Prostate gland (tissue), 2 donors: Measurements from ENCODE around the gene CAMTA2.

ENCODE experiments used
- POLR2A ChIP-seq: fragments of 450-650 bp; IDR thresholded peaks from one replicate; pipeline ENCODE4 v1.6.1; 2016; ENCODE audit warnings: antibody characterized with exemption, mild to moderate bottlenecking
- TF ChIP-seq, protein P1 (sequence below), 4 experiments: fragments of 200-600 bp in 2 of 4; fragments of 450-650 bp in 2 of 4; sonication (generic) in 2 of 4; IDR thresholded peaks; 1 replicate in 3 of 4; 2 replicates in 1 of 4; pipeline ENCODE4 v1.5.1; 2016 to 2019; ENCODE audit warnings: antibody characterized with exemption in 4 of 4, mild to moderate bottlenecking in 2 of 4, moderate library complexity in 2 of 4

DNA sequence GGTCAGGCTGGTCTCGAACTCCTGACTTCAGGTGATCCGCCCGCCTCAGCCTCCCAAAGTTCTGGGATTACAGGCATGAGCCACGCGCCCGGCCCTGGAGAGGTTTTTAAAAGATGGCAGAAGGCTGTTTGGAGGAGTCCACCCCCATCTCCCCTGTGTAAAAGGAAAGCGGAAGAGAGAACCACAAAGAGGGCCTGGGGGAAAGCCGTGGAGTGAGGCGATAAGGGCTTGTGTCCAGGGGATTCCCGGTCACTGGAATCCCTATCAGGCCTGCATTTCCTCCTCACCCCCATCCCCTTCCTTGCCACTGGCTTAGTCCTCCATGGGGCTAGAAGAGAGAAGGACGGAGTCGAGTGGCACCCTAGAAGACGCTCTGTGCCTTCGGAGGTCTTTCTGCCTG is 55.5 kb downstream of the CAMTA2 start, which contains the start of gene GP1BA:
- TF ChIP-seq, protein P1, sequence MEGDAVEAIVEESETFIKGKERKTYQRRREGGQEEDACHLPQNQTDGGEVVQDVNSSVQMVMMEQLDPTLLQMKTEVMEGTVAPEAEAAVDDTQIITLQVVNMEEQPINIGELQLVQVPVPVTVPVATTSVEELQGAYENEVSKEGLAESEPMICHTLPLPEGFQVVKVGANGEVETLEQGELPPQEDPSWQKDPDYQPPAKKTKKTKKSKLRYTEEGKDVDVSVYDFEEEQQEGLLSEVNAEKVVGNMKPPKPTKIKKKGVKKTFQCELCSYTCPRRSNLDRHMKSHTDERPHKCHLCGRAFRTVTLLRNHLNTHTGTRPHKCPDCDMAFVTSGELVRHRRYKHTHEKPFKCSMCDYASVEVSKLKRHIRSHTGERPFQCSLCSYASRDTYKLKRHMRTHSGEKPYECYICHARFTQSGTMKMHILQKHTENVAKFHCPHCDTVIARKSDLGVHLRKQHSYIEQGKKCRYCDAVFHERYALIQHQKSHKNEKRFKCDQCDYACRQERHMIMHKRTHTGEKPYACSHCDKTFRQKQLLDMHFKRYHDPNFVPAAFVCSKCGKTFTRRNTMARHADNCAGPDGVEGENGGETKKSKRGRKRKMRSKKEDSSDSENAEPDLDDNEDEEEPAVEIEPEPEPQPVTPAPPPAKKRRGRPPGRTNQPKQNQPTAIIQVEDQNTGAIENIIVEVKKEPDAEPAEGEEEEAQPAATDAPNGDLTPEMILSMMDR (IDR thresholded peaks at IDR 0.05): no peak
- no peak for TF ChIP-seq POLR2A
